ENCODE data around the gene MIDN. TPM values are rescaled to one million over a fixed set of nuclear protein-coding genes. Genes with fewer than 3 reads are reported as not detected.
A peak's percentile ranks its signal among the peaks of the same experiment; 100 is the strongest.
"Not testable (repeated sequence)": the region's sequence is repeated elsewhere in the genome, so short reads cannot be mapped to it uniquely, and the experiment has no call there.

Gene MIDN
- total RNA-seq, 1 donor from 2014 or later, result 60.5 TPM

DNA sequence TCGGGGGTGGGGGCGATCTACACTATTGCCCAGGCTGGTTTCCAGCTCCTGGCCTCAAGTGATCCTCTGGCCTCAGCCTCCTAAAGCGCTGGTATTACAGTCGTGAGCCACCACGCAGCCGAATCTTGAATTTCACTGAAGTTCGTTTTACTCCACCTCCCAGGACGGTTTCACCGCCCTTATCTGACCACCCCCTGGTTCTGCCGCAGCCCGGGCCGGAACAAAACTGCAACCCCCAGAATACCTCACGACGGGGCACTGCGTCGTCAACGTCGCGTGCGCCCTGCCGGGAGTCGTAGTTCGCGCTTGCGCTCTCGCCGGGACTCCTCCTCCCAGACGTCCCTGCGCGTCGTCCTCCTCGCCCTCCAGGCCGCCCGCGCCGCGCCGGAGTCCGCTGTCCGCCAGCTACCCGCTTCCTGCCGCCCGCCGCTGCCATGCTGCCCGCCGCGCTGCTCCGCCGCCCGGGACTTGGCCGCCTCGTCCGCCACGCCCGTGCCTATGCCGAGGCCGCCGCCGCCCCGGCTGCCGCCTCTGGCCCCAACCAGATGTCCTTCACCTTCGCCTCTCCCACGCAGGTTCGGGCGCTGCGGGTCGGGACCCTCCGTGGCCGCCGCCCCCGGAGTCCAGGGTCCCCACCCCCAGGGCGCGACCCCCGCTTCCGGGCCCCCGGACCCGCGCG is 6.8 kb upstream of the MIDN start, which contains the start of gene ATP5F1D:
Gene ATP5F1D, plus strand, starts transcription at position 335 of the 679 bp plus-strand sequence. Its CDS starts 100 bp downstream, at position 435.
- H3K4me1 ChIP-seq, result peaks cover 87% of the 10 kb centered on the region
- no peak for TF ChIP-seq CTCF (IDR thresholded peaks at IDR 0.05; ENCODE audit: borderline replicate concordance)

DNA sequence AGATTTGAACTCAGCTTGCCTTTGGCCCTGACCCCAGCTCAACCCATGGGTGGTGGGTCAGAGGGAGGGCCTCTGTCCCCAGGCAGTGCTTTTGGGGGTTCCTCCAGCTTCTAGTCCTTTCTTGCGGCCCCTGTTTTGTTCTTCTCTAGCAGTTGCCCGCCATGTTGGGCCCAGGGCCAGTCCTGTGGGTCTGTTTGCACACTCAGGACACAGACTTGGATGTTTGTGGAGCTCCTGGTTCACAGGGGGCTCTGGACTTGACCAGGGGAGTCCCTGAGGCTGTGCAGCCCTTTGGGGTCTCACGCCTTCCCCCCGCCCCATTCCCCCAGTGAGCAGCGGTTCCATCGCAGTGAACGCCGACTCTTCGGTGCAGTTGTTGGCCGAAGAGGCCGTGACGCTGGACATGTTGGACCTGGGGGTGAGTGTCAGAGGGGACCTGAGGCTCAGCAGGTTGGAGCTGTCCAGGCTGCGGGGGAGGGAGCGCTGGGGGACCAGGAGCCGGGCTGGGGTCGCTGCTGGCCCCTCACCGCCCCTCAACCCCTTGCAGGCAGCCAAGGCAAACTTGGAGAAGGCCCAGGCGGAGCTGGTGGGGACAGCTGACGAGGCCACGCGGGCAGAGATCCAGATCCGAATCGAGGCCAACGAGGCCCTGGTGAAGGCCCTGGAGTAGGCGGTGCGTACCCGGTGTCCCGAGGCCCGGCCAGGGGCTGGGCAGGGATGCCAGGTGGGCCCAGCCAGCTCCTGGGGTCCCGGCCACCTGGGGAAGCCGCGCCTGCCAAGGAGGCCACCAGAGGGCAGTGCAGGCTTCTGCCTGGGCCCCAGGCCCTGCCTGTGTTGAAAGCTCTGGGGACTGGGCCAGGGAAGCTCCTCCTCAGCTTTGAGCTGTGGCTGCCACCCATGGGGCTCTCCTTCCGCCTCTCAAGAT is 4.4 kb upstream of the MIDN start:
- TF ChIP-seq CTCF (IDR thresholded peaks at IDR 0.05; ENCODE audit: borderline replicate concordance), result peak; percentile 98
- H3K9me3 ChIP-seq (replicated peaks), result no peaks in the 10 kb centered on the region
- peak overlapping the region; percentile 100 for H3K27ac ChIP-seq (replicated peaks)
- DNase-seq, result peak; percentile 87
- peak overlapping the region; percentile 90 for H3K4me3 ChIP-seq
- H3K27me3 ChIP-seq (ENCODE audit: low read depth), result no peaks in the 10 kb centered on the region
- intact Hi-C loops (cut with micrococcal nuclease), result no loop called here
- H3K4me1 ChIP-seq, result peaks cover 92% of the 10 kb centered on the region
- no peaks in the 10 kb centered on the region for H3K36me3 ChIP-seq

More for the DNA sequence above, 6.8 kb upstream of the MIDN start, which contains the start of gene ATP5F1D:
- peak; percentile 96 for DNase-seq
- peak within 1 kb of the TSS; percentile 100 for H3K27ac ChIP-seq (replicated peaks)
- H3K36me3 ChIP-seq, result no peaks in the 10 kb centered on the region
- intact Hi-C loops (cut with micrococcal nuclease), result no loop called here
- peak within 1 kb of the TSS; percentile 90 for H3K4me3 ChIP-seq
- H3K27me3 ChIP-seq (ENCODE audit: low read depth), result peaks cover 6% of the 10 kb centered on the region
- H3K9me3 ChIP-seq (replicated peaks), result no peaks in the 10 kb centered on the region

- Histone ChIP-seq H3K27me3 (ENCODE audit: low read depth) (no peaks in the 10 kb centered on the region), H3K9me3 (replicated peaks) (no peaks in the 10 kb centered on the region), H3K4me1 (peaks cover 87% of the 10 kb centered on the region), H3K27ac (replicated peaks) (peak overlapping the region; percentile 100), H3K36me3 (peaks cover 2% of the 10 kb centered on the region), H3K4me3 (peak overlapping the region; percentile 90)
- no peak for TF ChIP-seq CTCF (IDR thresholded peaks at IDR 0.05; ENCODE audit: borderline replicate concordance)
- peak; percentile 87 for DNase-seq
- intact Hi-C loops (cut with micrococcal nuclease), result no loop called here
Observed at GRCh38 chr19:1244693-1245451, 3.5 kb upstream of the MIDN start.

- no peaks in the 10 kb centered on the region for H3K27me3 ChIP-seq (ENCODE audit: low read depth)
- no peak for TF ChIP-seq CTCF (IDR thresholded peaks at IDR 0.05; ENCODE audit: borderline replicate concordance)
- peaks cover 82% of the 10 kb centered on the region for H3K4me1 ChIP-seq
- peak; percentile 89 for DNase-seq
- intact Hi-C loops (cut with micrococcal nuclease), result no loop called here
- H3K9me3 ChIP-seq (replicated peaks), result no peaks in the 10 kb centered on the region
- peaks cover 10% of the 10 kb centered on the region for H3K36me3 ChIP-seq
- H3K4me3 ChIP-seq, result peak overlapping the region; percentile 90
- peak overlapping the region; percentile 100 for H3K27ac ChIP-seq (replicated peaks)
Observed at GRCh38 chr19:1245494-1246264, 2.7 kb upstream of the MIDN start.

DNA sequence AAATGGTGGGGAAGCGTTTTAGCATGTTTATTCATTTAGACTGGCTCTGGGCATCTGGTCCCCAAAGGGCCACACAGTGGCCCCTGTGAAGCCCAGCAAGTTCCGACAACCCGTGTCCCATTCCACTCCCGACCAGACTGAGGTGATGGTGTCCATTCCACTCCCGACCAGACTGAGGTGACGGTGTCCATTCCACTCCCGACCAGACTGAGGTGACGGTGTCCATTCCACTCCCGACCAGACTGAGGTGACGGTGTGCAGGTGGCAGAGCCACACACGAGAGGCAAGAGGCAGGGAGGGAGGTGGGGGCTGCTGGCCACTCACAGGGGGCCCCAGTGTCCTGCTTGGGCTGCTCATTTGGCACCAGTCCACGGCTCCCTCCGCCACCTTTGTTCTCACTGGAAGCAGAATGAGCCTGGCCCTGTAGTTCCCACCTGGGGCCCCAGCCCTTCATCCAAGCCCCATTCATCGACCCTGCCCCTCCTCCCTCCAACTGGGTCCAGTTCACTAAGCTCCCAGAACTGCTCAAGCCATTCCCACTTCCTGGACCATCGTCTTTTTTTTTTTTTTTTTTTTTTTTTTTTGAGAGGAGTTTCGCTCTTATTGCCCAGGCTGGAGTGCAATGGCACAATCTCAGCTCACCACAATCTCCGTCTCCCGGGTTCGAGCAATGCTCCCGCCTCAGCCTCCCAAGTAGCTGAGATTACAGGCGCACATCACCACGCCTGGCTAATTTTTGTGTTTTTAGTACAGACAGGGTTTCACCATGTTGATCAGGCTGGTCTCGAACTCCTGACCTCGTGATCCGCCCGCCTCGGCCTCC is 1.9 kb upstream of the MIDN start:
- H3K9me3 ChIP-seq (replicated peaks); H3K4me3 ChIP-seq; intact Hi-C loops (cut with micrococcal nuclease); DNase-seq; H3K27me3 ChIP-seq (ENCODE audit: low read depth): not testable (repeated sequence)
- Histone ChIP-seq H3K27ac (replicated peaks) (peak overlapping the region; percentile 100), H3K36me3 (peaks cover 18% of the 10 kb centered on the region), H3K4me1 (peaks cover 83% of the 10 kb centered on the region)
